HepG2 (cell line): ENCODE measurements around the gene LTV1. TPM values are rescaled to one million over a fixed set of nuclear protein-coding genes. Genes with fewer than 3 reads are reported as not detected.

Experiments used
- FOXA1 ChIP-seq, 2 experiments: fragments of 450-650 bp in 1 of 2; sonication (generic) in 1 of 2; formaldehyde crosslinking in 1 of 2; IDR thresholded peaks; 2 replicates each; pipeline versions ENCODE4 v1.4.0 to v1.6.1; 2016 to 2020; ENCODE audit warnings: missing genetic modification reagents in 1 of 2
- GLI4 ChIP-seq: sonication (generic); formaldehyde crosslinking; IDR thresholded peaks from 2 replicates; pipeline ENCODE4 v1.5.1; 2020; ENCODE audit warnings: missing genetic modification reagents, mild to moderate bottlenecking, moderate library complexity, borderline replicate concordance
- NBN ChIP-seq: fragments of 450-650 bp; conservative IDR thresholded peaks from 2 replicates; pipeline ENCODE4 v1.6.1; 2017
- ZNF335 ChIP-seq: sonication (generic); formaldehyde crosslinking; IDR thresholded peaks from 2 replicates; pipeline ENCODE4 v1.4.0; 2020; ENCODE audit warnings: missing genetic modification reagents
- ZNF34 ChIP-seq: sonication (generic); formaldehyde crosslinking; IDR thresholded peaks from 2 replicates; pipeline ENCODE4 v1.4.0; 2020; ENCODE audit warnings: mild to moderate bottlenecking, missing genetic modification reagents, borderline replicate concordance
- polyA plus RNA-seq, 8 experiments: library from polyadenylated mRNA; depleted of rRNA in 3 of 8; stranded (reverse) in 7 of 8; unstranded in 1 of 8; fragments of >200 nt; fragmentation: Illumina TruSeq in 4 of 8; extraction: Trizol in 4 of 8; gene quantifications; 2 replicates each; pipeline versions ENCODE4 v1.2.1 to v1.2.3, GENCODE V29; 2011 to 2016; ENCODE audit warnings: low read depth in 4 of 8, missing spikeins in 1 of 8, mixed read lengths in 1 of 8; ENCODE audit not compliant: insufficient read depth in 1 of 8
- total RNA-seq, 5 experiments: library from RNA; depleted of rRNA; stranded (reverse); fragments of >200 nt; fragmentation: Illumina TruSeq; extraction: Trizol; gene quantifications; 2 replicates each; pipeline ENCODE4 v1.2.3, GENCODE V29; 2016; ENCODE audit warnings: low read depth in 1 of 5
- TF ChIP-seq, protein P1 (sequence below): sonication (generic); formaldehyde crosslinking; IDR thresholded peaks from 2 replicates; pipeline ENCODE4 v1.4.0; 2020; ENCODE audit warnings: mild to moderate bottlenecking, missing genetic modification reagents
- TF ChIP-seq, protein P2 (sequence below): sonication (generic); formaldehyde crosslinking; IDR thresholded peaks from 2 replicates; pipeline ENCODE4 v1.4.0; 2020; ENCODE audit warnings: missing genetic modification reagents
- TF ChIP-seq, protein P3 (sequence below): sonication (generic); formaldehyde crosslinking; IDR thresholded peaks from 2 replicates; pipeline ENCODE4 v1.4.0; 2020; ENCODE audit warnings: mild to moderate bottlenecking, missing genetic modification reagents
- TF ChIP-seq, protein P4 (sequence below): sonication (generic); formaldehyde crosslinking; IDR thresholded peaks from 2 replicates; pipeline ENCODE4 v1.8.0; 2022; ENCODE audit warnings: mild to moderate bottlenecking, missing genetic modification reagents
- TF ChIP-seq, protein P5 (sequence below): IDR thresholded peaks from 2 replicates; pipeline ENCODE4 v1.6.1; 2012; ENCODE audit warnings: low read depth, low read length, improper control_type of control experiment
- TF ChIP-seq, protein P6 (sequence below): sonication (generic); formaldehyde crosslinking; IDR thresholded peaks from 2 replicates; pipeline ENCODE4 v1.5.1; 2020; ENCODE audit warnings: mild to moderate bottlenecking, missing genetic modification reagents, borderline replicate concordance

The LTV1 gene
- total and polyA plus RNA-seq, 2 of the 13 experiments (the other 11 are each of a cell fraction or from before 2014, with no cell fraction given): 21.1 to 85.8 TPM

DNA sequence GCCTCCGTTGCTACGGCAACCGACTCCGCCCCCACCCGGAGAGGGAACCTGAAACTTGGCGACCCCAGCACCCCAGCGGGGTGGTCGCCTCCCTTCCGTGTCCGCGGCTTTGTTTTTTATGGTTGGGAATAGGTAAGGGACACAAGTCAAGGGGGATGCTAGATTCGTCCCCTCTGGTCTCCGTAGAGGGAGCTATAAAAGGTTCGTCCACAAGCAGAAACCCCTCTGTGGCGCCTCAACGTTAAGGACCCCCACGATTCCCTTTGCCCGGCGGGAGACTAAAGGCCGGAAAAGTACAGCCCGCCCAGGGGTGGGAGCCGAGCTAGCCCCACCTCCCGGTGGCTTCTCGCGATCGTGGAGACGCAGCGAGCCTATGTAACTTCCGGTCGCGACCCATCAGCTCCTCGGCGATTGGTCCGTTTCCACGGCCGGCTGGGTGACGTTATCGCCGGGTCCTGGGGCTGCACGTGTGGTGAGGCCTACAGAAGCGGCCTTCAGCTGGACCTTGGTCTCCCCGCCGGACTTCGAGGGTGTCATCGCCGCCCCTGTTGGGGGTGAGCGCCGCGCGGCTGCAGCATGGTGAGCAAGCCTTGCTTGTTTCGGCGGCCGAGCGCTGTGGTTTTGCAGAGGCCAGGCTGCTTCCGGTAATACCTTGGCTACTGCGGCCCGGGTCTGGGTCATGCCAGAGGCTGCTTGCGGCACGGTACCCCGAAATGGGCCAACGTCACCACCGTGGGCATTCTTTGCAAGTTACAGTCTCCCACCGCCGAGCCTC, at the start of gene LTV1 (continued):
- TF ChIP-seq, protein P1, sequence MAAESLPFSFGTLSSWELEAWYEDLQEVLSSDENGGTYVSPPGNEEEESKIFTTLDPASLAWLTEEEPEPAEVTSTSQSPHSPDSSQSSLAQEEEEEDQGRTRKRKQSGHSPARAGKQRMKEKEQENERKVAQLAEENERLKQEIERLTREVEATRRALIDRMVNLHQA (CRISPR knock-in tag): 0 out of 2 replicates have a peak, but pooled peaks have one; percentile 66
- TF ChIP-seq, protein P2, sequence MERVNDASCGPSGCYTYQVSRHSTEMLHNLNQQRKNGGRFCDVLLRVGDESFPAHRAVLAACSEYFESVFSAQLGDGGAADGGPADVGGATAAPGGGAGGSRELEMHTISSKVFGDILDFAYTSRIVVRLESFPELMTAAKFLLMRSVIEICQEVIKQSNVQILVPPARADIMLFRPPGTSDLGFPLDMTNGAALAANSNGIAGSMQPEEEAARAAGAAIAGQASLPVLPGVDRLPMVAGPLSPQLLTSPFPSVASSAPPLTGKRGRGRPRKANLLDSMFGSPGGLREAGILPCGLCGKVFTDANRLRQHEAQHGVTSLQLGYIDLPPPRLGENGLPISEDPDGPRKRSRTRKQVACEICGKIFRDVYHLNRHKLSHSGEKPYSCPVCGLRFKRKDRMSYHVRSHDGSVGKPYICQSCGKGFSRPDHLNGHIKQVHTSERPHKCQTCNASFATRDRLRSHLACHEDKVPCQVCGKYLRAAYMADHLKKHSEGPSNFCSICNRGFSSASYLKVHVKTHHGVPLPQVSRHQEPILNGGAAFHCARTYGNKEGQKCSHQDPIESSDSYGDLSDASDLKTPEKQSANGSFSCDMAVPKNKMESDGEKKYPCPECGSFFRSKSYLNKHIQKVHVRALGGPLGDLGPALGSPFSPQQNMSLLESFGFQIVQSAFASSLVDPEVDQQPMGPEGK (CRISPR knock-in tag): peak; percentile 82
- TF ChIP-seq, protein P3, sequence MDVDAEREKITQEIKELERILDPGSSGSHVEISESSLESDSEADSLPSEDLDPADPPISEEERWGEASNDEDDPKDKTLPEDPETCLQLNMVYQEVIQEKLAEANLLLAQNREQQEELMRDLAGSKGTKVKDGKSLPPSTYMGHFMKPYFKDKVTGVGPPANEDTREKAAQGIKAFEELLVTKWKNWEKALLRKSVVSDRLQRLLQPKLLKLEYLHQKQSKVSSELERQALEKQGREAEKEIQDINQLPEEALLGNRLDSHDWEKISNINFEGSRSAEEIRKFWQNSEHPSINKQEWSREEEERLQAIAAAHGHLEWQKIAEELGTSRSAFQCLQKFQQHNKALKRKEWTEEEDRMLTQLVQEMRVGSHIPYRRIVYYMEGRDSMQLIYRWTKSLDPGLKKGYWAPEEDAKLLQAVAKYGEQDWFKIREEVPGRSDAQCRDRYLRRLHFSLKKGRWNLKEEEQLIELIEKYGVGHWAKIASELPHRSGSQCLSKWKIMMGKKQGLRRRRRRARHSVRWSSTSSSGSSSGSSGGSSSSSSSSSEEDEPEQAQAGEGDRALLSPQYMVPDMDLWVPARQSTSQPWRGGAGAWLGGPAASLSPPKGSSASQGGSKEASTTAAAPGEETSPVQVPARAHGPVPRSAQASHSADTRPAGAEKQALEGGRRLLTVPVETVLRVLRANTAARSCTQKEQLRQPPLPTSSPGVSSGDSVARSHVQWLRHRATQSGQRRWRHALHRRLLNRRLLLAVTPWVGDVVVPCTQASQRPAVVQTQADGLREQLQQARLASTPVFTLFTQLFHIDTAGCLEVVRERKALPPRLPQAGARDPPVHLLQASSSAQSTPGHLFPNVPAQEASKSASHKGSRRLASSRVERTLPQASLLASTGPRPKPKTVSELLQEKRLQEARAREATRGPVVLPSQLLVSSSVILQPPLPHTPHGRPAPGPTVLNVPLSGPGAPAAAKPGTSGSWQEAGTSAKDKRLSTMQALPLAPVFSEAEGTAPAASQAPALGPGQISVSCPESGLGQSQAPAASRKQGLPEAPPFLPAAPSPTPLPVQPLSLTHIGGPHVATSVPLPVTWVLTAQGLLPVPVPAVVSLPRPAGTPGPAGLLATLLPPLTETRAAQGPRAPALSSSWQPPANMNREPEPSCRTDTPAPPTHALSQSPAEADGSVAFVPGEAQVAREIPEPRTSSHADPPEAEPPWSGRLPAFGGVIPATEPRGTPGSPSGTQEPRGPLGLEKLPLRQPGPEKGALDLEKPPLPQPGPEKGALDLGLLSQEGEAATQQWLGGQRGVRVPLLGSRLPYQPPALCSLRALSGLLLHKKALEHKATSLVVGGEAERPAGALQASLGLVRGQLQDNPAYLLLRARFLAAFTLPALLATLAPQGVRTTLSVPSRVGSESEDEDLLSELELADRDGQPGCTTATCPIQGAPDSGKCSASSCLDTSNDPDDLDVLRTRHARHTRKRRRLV (CRISPR knock-in tag): peak; percentile 95; the same call in 1 of the 2 replicates
- TF ChIP-seq, protein P4, sequence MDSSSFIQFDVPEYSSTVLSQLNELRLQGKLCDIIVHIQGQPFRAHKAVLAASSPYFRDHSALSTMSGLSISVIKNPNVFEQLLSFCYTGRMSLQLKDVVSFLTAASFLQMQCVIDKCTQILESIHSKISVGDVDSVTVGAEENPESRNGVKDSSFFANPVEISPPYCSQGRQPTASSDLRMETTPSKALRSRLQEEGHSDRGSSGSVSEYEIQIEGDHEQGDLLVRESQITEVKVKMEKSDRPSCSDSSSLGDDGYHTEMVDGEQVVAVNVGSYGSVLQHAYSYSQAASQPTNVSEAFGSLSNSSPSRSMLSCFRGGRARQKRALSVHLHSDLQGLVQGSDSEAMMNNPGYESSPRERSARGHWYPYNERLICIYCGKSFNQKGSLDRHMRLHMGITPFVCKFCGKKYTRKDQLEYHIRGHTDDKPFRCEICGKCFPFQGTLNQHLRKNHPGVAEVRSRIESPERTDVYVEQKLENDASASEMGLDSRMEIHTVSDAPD (CRISPR knock-in tag): peak; percentile 88
- TF ChIP-seq FOXA1 (IDR thresholded peaks at IDR 0.05) (no peak), FOXA1 (CRISPR knock-in tag; IDR thresholded peaks at IDR 0.05) (peak; percentile 57), ZNF335 (CRISPR knock-in tag) (peak; percentile 96), NBN (no peak), GLI4 (CRISPR knock-in tag) (peak; percentile 97), ZNF34 (CRISPR knock-in tag) (peak; percentile 98)
- TF ChIP-seq, protein P5, sequence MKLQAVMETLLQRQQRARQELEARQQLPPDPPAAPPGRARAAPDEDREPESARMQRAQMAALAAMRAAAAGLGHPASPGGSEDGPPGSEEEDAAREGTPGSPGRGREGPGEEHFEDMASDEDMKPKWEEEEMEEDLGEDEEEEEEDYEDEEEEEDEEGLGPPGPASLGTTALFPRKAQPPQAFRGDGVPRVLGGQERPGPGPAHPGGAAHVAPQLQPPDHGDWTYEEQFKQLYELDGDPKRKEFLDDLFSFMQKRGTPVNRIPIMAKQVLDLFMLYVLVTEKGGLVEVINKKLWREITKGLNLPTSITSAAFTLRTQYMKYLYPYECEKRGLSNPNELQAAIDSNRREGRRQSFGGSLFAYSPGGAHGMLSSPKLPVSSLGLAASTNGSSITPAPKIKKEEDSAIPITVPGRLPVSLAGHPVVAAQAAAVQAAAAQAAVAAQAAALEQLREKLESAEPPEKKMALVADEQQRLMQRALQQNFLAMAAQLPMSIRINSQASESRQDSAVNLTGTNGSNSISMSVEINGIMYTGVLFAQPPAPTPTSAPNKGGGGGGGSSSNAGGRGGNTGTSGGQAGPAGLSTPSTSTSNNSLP: no peak; the same call in 1 of the 2 replicates
- TF ChIP-seq, protein P6, sequence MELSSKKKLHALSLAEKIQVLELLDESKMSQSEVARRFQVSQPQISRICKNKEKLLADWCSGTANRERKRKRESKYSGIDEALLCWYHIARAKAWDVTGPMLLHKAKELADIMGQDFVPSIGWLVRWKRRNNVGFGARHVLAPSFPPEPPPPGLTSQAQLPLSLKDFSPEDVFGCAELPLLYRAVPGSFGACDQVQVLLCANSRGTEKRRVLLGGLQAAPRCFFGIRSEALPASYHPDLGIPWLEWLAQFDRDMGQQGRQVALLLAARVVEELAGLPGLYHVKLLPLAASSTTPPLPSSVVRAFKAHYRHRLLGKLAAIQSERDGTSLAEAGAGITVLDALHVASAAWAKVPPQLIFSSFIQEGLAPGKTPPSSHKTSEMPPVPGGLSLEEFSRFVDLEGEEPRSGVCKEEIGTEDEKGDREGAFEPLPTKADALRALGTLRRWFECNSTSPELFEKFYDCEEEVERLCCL (CRISPR knock-in tag): peak; percentile 97
